Activated CD4-positive, alpha-beta T cell treated with anti-CD3 and anti-CD28 coated beads for 48 hours (primary cell): ENCODE data around the gene HGD.
"Not testable (repeated sequence)": the region's sequence is repeated elsewhere in the genome, so short reads cannot be mapped to it uniquely, and the experiment has no call there.

ENCODE experiments used
- DNase-seq: peaks from one replicate; pipeline ENCODE4 v3.0.0-alpha.2; 2020

HGD gene

GRCh38 chr3:120678984-120679383, 3.1 kb downstream of the HGD start:
- DNase-seq, result no peak

- DNase-seq, result no peak
These were observed 3.6 kb downstream of the HGD start for GRCh38 chr3:120678331-120678947.

GRCh38 chr3:120677193-120677592, 4.8 kb downstream of the HGD start:
- DNase-seq, result not testable (repeated sequence)

GRCh38 chr3:120673116-120673515, 8.9 kb downstream of the HGD start:
- no peak for DNase-seq

GRCh38 chr3:120670576-120670975, 11.5 kb downstream of the HGD start:
- no peak for DNase-seq

GRCh38 chr3:120664926-120665325, 17.1 kb downstream of the HGD start:
- no peak for DNase-seq

- no peak for DNase-seq
These were observed 20.1 kb downstream of the HGD start for GRCh38 chr3:120661945-120662344.

GRCh38 chr3:120661106-120661905, 20.7 kb downstream of the HGD start:
- no peak for DNase-seq

- DNase-seq, result no peak
These were observed 22.2 kb downstream of the HGD start for GRCh38 chr3:120659834-120660233.

GRCh38 chr3:120659285-120659684, 22.8 kb downstream of the HGD start:
- DNase-seq, result no peak

GRCh38 chr3:120652896-120653545, 29.0 kb downstream of the HGD start:
- no peak for DNase-seq

GRCh38 chr3:120652281-120652680, 29.8 kb downstream of the HGD start:
- no peak for DNase-seq

- no peak for DNase-seq
These were observed 31.7 kb downstream of the HGD start for GRCh38 chr3:120650311-120650710.

GRCh38 chr3:120649830-120650233, 32.2 kb downstream of the HGD start:
- DNase-seq, result no peak

GRCh38 chr3:120648290-120648689, 33.7 kb downstream of the HGD start:
- DNase-seq, result no peak

GRCh38 chr3:120646771-120647432, 35.1 kb downstream of the HGD start:
- DNase-seq, result no peak

- DNase-seq, result no peak
These were observed 36.8 kb downstream of the HGD start for GRCh38 chr3:120645083-120645845.

- DNase-seq, result peak; percentile 6
These were observed 39.6 kb downstream of the HGD start for GRCh38 chr3:120642368-120642948.

- no peak for DNase-seq
These were observed 40.3 kb downstream of the HGD start for GRCh38 chr3:120641696-120642246.

- no peak for DNase-seq
These were observed 41.8 kb downstream of the HGD start for GRCh38 chr3:120640231-120640630.

GRCh38 chr3:120638820-120639219, 43.2 kb downstream of the HGD start:
- DNase-seq, result not testable (repeated sequence)
